EH (cell line): ENCODE results near the gene PRRG4.
"Not testable (repeated sequence)": the region's sequence is repeated elsewhere in the genome, so short reads cannot be mapped to it uniquely, and the experiment has no call there.

Experiments used
- DNase-seq: peaks from one replicate; pipeline ENCODE4 v3.0.0-alpha.2; 2015; ENCODE audit warnings: low read depth

PRRG4 gene

GRCh38 chr11:32829680-32830412, at the start of gene PRRG4:
TSS of gene PRRG4 (plus strand) at chr11:32829927. CDS start at chr11:32830530, 603 bp downstream.
- DNase-seq = peak; percentile 39

- not testable (repeated sequence) for DNase-seq
Measured at GRCh38 chr11:32780839-32781238, 48.9 kb upstream of the PRRG4 start.

- DNase-seq = no peak
Measured at GRCh38 chr11:32781721-32782120, 48.0 kb upstream of the PRRG4 start.

- no peak for DNase-seq
Measured at GRCh38 chr11:32785262-32785661, 44.5 kb upstream of the PRRG4 start.

GRCh38 chr11:32786811-32787210, 42.9 kb upstream of the PRRG4 start:
- DNase-seq = no peak

GRCh38 chr11:32790916-32791315, 38.8 kb upstream of the PRRG4 start:
- DNase-seq = no peak

GRCh38 chr11:32792111-32792947, 37.4 kb upstream of the PRRG4 start:
- DNase-seq = no peak

GRCh38 chr11:32792948-32793475, 36.7 kb upstream of the PRRG4 start:
- DNase-seq = peak; percentile 47

- no peak for DNase-seq
Measured at GRCh38 chr11:32794439-32794838, 35.3 kb upstream of the PRRG4 start, which contains the start of gene CCDC73. TSS of gene CCDC73 (minus strand) at chr11:32794662. CDS start at chr11:32760243, 34,419 bp downstream.

- DNase-seq = no peak
Measured at GRCh38 chr11:32796425-32796824, 33.3 kb upstream of the PRRG4 start.

- DNase-seq = peak; percentile 71
Measured at GRCh38 chr11:32809313-32809712, 20.4 kb upstream of the PRRG4 start.

GRCh38 chr11:32817181-32817851, 12.4 kb upstream of the PRRG4 start:
- no peak for DNase-seq

- no peak for DNase-seq
Measured at GRCh38 chr11:32817852-32818183, 11.9 kb upstream of the PRRG4 start.

GRCh38 chr11:32819187-32819586, 10.5 kb upstream of the PRRG4 start:
- no peak for DNase-seq

GRCh38 chr11:32820497-32820896, 9.2 kb upstream of the PRRG4 start:
- no peak for DNase-seq

- no peak for DNase-seq
Measured at GRCh38 chr11:32821517-32821916, 8.2 kb upstream of the PRRG4 start.

- no peak for DNase-seq
Measured at GRCh38 chr11:32821917-32822560, 7.7 kb upstream of the PRRG4 start.

GRCh38 chr11:32823617-32824016, 6.1 kb upstream of the PRRG4 start:
- DNase-seq = not testable (repeated sequence)

- DNase-seq = no peak
Measured at GRCh38 chr11:32826113-32826512, 3.6 kb upstream of the PRRG4 start.

- DNase-seq = no peak
Measured at GRCh38 chr11:32827276-32827675, 2.5 kb upstream of the PRRG4 start.

- DNase-seq = no peak
Measured at GRCh38 chr11:32829157-32829679, 509 bp upstream of the PRRG4 start.

- no peak for DNase-seq
Measured at GRCh38 chr11:32830413-32830738, 649 bp downstream of the PRRG4 start.
